Activated naive CD4-positive, alpha-beta T cell treated with Interleukin-2 at 50 U/mL for 16 hours (primary cell): ENCODE data around the gene TLCD1.

Experiments used
- DNase-seq: peaks from one replicate; pipeline ENCODE4 v3.0.0-alpha.2; 2020

Gene TLCD1

GRCh38 chr17:28675490-28675889, 50.5 kb downstream of the TLCD1 start:
- no peak for DNase-seq
